ENCODE results near the gene PRKACA.
"Not testable (repeated sequence)": the region's sequence is repeated elsewhere in the genome, so short reads cannot be mapped to it uniquely, and the experiment has no call there.

PRKACA gene

DNA sequence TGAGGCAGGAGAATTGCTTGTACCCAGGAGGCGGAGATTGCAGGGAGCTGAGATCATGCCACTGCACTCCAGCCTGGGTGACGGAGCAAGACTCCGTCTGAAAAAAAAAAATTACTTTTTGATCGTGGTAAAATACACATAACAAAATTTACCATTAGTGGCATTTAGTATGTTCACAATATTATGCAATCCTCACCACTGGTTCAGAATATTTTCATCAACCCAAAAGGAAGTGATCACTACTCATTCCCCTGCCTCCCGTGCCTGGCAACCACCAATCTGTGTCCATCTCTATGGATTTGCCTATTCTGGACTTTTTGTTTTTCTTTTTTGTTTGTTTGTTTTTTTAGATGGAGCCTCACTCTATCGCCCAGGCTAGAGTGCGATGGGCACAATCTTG, 54.5 kb downstream of the PRKACA start:
- DNase-seq: no peak

DNA sequence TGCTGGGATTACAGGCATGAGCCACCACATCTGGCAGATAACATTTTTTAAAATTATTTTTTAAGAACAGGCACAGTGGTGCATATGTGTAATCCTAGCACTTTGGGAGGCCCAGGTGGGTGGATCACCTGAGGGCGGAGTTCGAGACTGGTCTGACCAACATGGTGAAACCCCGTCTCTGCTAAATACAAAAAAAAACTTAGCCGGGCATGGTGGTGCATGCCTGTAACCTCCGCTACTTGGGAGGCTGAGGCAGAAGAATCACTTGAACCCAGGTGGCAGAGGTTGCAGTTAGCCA, 55.1 kb downstream of the PRKACA start:
- no peak for DNase-seq

DNA sequence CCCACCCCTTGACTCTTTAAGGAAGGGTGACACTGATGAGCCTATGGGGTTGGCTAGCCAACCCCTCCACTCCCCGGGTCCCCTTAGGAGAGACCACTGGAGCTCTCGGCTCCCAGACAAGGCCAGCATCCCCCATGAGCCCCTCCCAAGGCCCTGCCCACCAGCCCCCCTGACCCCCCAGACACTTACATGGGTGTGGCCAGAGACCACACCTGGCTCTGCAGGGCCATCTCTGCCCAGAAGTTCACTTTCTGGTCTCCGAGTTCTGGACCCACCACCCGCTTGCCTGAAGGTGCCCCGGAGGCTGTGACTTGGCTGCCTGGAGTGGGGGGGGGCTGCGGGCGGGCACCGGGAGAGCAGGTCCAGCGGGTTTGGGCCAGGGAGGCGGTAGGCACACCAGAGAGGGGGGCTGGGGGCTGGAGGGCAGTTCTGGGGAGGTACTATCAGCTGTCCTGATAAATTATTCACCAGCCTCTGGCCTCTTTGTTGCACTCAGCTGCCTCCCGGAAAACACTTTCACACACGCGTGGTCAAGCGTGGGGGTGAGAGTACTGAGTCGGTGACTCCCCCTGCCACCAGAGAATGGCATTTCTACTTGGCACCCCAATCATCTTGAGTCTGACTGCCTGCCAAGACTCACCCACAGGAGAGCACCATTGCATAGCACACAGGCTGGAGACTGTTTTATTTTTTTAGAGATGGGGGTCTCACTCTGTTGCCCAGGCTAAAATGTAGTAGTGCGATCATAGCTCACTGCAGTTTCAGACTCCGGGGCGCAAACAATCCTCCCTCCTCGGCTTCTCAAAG, 55.6 kb downstream of the PRKACA start, which contains the start of gene PALM3:
Gene PALM3, minus strand, starts transcription at position 326 of the 807 bp plus-strand sequence. Its CDS starts 96 bp downstream, at position 230.
- DNase-seq: no peak

DNA sequence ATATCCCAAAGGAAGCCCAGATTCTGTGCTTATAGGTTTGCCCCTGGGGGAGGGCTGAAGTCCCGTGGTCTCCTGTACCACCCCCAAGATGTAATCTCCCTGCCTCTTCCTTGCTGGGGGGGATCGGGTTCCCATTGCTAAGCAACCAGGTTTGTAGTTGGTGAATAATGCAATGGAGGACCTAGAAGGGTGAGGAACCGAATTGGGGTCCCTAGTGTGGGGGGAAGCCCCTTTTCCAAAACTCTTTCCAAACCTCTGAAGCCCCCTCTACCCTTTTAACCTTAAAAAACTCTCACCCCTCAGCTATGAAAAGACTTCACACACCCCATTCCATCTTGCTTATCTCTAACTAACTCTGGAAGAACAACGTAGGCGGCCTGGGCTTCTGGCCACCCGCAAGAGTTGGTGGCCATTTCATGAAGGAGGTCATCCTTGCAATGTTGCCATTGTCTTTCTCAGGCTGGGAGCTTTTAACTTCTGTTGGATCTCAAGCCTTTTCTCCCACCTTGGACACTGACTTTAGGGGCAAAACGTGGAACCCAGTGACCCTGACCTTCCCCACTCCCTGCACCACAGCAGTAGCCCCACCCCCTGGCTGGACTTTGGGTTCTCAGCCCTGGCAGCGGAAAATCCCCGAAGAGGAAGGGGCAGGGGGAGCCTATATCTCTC, 56.3 kb downstream of the PRKACA start:
- DNase-seq: no peak

DNA sequence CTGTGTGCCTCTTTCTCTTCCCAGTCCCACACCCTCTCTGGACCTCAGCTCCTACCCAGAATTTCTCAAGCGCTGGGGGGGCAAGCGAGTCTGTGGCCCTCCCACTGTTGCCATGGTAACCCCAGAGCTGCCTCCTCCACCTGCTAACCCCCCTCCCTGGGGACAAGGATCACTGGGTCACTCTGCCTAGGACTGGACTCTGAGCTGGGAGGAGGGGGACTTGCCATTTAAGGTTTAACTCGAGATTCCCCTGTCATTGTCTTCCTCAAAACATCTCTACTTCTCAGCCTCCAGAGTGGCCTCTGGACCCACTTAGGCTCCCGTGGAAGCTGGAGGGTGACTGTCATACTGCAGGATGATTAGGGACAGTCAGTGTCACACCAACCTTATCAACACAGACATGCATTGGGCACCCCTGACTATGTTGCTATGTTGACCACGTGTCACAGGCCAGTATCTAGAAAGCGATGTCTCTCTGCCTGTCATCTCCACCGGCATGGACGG, 57.9 kb downstream of the PRKACA start:
- DNase-seq: peak; percentile 50

DNA sequence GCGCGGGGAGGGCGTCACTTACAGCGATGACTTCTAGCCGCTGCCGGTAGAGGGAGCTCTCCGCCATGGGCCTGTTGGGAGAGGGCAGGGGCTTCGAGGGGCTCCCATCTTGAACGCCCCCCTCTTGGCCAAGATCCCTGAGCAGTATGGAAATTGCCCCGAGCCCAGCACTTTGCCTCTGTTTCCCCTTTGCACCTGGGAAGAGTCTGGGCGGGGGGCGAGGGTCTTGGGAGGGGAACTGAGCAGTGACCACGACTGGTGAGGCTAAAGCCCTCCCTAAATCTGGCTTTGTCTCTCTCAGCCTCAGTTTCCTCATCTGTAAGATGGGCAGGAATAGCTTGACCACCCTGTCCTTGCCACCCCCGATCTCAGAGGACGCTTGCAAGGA, 58.5 kb downstream of the PRKACA start:
- DNase-seq: peak; percentile 41

DNA sequence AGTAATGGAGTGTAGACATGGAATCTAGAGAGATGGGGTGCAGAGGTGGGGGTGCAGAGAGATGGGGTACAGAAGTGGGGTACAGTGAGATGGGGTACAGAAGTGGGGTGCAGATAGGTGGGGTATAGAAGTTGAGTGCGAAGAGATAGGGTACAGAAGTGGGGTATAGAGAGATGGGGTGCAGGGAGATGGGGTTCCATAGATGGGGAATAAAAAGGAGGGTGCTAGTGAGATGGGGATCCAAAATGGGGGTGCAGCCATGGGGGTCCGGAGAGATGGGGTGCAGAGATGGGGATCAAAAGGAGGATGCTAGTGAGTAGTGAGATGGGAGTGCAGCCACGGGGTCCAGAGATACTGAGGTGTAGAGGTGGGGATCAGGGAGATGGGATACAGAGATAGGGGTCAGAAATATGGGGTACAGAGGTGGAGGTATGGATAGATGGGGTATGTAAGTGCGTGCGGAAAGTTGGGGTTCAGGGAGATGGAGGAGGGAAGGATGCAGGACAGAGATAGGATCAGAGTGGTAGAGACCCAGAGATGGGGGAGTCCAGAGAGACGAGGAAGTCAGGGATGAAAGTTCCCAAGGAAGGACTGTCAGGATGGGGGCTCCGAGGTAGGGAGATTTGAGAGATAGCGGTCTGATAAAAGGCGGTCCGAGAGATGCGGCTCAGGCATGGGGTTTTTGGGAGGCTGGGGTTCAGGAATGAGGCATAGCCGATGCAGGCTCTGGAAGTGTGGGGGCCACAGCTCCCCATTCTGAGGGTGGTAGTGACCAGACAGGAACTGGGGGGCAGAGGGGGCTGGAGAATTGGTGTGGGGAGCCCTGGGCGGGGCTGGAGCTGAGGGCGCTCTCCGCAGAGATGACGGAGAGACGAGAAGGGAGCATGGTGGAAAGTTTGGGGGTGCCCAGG, 59.1 kb downstream of the PRKACA start:
- no peak for DNase-seq

DNA sequence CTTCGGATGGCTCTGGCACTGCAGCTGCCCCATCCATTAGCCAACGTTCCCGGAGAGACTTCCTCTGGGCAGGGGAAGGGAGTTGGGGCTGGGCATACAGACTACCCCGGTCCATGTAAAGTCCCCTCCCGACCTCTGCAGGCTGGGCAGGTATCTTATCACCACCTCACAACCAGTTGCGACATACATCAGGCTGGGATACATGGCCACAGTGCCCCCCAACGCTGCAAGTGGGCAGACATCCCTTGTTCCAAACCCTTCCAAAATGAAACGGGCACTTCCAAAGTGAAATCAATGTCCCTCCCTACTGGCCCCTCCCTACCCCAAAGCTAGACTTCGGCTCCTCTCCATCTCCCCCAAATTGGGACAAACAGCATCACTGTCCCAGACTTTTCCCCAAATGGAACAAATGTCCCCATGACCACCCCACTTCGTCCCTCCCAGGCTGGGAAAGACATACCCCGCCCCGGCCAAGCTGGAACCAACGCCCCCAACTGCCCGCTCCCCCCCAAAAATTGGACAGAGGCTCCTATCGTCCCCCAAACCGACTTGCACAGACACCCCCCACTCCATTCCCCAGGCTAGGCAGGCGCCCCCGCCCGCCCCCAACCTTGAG, 60.7 kb downstream of the PRKACA start:
- DNase-seq: no peak

DNA sequence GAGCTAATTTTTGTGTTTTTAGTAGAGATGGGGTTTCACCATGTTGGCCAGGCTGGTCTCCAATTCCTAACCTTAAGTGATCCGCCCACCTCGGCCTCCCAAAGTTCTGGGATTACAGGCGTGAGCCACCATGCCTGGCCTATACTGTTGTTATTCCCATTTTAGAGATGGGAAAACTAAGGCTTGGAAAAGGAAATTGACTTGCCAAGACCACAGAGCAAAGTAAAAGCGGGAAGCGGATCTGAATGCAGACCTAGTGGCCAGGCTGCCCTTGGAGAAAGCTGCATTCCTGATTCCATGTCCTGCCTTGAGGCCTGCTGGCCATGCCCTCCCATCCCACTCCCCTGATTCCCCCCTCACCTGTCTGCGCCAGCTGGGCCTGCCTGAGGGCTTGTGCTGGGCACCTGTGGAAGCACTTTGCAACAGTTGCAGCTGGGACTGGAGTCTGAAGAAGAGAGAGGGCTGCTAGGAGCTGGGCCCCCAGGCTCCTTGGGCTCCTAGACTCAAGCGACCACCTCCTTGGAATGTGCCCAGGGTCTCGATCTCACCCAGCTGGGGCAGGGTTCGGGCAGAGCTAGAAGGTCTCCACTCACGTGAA, 61.4 kb downstream of the PRKACA start:
- DNase-seq: no peak

DNA sequence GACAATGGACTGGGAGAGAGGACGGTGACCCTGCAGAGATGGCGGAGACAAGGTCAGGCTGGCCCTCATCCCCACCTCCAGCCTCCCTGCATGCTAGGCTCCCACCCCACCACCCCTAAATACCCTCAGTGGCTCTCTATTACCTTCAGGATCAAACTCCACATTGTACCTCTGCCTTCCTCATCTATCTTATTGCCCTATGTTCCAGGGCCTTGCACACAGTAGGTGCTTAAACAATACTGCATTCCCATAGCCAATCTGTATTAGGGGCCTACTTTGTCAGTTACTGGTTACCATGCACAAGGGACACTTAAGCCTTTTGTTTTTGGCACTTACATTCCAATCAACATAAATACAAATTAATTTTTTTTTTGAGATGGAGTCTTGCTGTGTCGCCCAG, 62.2 kb downstream of the PRKACA start:
- no peak for DNase-seq

DNA sequence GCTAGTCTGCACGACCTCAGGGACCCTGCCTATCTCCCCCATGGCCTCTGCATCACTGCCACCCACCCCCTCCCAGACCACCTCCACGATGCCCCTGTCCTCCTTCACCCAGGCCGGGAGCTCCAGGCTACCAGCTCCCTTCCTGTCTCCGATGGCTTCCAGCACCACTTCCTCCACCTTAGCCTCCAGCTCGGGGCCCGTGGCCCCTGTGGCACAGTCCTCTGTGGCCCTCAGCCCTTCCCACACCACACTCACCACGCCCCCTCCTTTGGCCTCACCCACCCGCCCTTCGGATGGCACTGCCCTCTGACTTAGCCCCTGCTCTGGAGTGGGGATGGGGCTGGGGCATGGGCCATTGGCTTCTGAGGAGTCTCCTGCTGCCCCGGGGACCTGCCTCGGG, 62.8 kb downstream of the PRKACA start:
- DNase-seq: no peak

DNA sequence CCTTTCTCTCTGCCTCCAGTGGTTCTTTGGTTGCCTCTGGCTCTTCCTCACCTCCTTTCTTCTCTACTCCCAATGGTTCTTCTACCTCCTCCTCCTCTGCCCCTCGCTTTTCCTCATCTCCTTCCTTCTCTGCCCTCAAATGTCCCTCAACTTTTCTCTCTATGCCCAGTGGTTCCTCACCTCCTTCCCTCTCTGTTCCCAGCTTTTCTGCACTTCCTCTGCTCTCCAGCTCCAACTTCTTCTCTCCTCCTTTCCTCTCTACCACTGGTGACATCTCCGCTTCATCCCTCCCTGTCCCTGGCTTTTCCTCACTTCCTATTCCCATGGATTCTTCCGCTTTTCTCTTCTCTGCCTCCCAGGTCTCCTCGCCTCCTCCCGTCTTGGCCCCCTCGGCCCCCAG, 63.5 kb downstream of the PRKACA start:
- DNase-seq: no peak

DNA sequence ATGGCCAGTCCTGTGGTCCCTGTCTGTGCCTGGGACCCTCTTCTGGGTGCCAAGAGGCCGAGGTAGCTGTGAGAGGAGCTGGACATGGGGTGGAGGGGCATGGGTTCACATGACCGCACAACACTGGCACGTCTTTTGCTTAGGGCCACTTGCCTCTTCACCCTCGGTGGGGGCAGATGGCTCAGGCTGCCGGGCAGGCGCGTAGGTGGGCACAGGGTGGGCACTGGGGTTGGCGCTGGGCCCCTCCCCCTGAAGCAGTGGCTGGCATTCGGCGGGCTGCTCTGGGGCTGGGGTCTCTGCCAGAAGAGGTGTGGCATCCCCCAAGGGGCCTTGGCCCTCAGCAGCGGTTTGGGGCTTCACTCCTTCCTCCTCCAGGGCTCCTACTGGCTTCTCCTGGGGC, 64.1 kb downstream of the PRKACA start:
- DNase-seq: no peak

DNA sequence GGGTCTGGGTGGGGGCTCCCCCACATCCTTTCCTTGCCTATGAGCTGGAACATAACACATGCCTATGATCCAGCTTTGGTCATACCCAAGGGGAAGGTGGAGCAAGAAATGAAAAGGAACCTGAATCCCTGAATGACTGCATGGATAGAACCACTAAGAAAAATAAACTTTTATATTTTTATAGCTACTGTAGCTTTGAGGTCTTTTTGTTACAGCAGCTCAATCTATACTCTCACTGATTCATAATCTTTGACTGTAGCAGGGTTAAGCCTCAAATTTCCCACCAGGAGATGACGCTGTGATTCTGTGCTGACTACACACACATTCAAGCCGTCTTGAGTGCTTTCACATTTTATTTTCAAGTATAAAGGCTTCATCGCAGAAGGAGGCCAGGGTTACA, 64.5 kb downstream of the PRKACA start:
- DNase-seq: no peak

DNA sequence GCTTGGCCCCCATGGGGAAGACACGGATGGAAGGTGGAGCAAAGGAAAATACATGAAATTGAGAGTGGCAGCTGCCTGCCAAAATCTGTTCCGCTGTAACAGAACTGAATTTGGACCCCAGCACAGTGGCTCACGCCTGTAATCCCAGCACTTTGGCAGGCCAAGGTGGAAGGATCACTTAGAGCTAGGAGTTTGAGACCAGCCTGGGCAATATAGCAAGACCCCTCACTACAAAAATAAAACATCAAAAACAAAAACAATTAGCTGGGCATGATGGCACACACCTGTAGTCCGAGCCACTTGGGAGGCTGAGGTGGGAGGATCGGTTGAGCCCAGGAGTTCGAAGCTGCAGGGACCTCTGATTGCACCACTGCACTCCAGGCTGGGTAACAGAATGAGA, 65.1 kb downstream of the PRKACA start:
- DNase-seq: no peak

DNA sequence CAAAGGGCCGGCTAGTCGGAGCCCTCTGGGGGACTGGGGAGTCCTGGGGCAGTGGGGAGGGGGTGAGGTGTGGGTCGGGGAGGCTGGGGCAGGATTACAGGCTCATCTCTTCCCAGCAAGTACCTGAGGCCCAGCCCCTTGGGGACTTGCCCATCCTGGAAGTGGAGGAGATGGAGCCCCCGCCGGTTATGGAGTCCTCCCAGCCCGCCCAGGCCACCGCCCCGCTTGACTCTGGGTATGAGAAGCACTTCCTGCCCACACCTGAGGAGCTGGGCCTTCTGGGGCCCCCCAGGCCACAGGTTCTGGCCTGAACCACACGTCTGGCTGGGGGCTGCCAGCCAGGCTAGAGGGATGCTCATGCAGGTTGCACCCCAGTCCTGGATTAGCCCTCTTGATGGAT, 65.6 kb downstream of the PRKACA start:
- no peak for DNase-seq

DNA sequence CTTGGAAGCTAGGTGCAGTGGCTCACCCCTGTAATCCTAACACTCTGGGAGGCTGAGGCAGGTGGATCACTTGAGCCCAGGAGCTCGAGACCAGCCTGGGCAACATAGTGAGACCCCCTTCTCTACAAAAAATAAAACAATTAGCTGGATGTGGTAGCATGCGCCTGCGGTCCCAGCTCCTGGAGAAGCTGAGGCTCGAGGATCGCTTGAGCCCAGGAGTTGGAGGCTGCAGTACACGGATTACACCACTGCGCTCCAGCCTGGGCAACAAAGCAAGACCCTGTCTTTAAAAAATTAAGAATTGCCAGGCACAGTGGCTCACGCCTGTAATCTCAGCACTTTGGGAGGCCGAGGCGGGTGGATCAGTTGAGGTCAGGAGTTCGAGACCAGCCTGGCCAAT, 66.6 kb downstream of the PRKACA start:
- DNase-seq: not testable (repeated sequence)

DNA sequence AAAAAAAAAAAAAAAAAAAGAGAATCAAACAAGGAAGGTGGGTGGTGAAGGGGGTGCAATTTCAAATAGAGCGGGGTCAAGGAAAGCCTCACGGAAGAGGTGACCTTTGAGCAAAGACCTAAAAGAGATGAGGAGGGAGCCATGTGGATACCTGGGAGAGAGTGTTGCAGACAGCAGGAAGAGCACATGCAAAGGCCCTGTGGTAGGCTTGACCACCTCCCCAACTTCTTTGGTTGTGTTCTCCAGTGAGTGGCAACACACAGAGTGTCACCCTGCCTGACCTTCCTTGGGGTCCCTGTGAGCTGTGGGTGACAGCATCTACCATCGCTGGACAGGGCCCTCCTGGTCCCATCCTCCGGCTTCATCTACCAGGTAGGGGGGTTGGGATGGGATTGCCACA, 67.0 kb downstream of the PRKACA start:
- no peak for DNase-seq

DNA sequence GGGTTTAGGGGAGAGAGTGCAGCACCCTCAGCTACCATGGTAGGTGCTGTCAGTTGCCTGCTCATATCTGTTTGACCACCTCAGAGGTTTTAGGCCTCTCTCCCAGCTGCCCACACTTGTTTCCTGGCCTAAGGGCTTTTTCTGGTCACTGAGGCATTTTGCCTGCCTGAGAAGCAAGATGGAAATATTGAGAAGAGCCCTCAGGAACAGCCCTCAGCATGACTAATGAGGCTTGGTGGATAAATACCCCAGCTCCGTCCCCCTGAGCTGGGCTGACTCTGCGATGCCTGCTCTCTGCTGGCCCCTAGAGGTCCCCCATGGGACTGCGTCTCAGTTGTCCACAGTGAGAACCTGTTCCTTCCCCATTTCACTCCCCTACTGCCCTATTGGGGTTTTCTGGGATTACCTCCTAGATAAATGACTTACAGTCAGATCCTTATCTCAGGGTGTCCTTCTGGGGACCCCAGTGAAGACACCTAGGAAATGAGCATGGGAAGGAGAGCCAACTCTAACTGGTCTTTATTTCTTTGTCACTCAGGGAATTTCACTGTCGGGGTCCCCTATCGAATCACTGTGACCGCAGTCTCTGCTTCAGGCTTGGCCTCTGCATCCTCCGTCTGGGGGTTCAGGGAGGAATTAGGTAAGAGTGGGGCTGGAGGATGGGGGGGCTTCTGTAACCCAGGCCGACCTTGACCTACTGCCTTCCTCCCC, 69.0 kb downstream of the PRKACA start:
- peak; percentile 62 for DNase-seq

DNA sequence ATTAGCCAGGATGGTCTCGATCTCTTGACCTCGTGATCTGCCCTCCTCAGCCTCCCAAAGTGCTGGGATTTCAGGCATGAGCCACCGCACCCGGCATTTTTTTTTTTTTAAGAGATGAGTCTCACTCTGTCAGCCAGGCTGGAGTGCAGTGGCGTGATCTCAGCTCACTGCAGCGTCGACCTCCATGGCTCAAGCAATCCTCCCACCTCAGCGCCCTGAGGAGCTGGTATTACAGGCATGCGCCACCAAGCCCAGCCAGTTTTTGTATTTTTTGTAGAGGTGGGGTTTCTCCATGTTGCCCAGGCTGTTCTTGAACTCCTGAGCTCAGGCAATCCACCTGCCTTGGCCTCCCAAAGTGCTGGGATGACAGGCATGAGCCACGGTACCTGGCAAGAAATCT, 69.7 kb downstream of the PRKACA start:
- DNase-seq: not testable (repeated sequence)

DNA sequence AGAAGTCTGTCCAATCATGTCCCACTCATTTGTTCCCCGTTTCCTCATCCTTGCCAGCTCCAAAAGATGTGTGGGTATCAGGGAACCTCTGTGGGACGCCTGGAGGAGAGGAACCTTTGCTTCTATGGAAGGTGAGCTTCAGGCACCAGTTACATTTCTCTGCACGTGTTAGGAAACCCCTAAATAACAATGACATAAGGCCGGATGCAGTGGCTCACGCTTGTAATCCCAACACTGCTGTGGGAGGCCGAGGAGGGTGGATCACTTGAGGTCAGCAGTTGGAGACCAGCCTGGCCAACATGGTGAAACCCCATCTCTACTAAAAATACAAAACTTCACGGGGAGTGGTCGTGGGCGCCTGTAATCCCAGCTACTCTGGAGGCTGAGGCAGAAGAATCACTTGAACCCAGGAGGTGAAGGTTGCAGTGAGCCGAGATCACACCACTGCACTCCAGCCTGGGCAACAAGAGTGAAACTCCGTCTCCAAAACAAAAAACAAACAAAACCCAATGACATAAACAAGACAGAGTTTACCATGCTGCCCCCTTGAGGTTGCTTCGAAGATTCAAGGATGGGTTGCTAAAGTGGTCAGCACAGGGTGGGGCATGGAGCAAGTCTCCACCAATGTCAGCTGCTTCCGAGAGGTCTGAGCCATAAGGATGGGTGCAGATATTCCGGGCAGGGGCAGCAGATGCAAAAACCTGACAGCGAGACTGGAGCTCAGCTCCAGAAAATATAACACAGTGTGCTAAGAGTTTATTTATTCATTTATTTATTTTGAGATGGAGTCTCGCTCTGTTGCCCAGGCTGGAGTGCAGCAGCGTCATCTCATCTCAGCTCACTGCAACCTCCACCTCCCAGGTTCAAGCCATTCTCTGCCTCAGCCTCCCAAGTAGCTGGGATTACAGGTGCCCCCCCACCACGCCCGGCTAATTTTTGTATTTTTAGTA, 74.6 kb downstream of the PRKACA start:
- peak; percentile 63 for DNase-seq
